Vagina (tissue), 2 donors: Measurements from ENCODE around the gene ASTL. TPM values are rescaled to one million over a fixed set of nuclear protein-coding genes. Genes with fewer than 3 reads are reported as not detected.

Source experiments
- DNase-seq, 2 donors: peaks; one replicate each; pipeline ENCODE4 v3.0.0-alpha.2; 2017; ENCODE audit errors: extremely low spot score in 2 of 2
- H3K27ac ChIP-seq: fragments of 200-600 bp; sonication (generic); one replicate; pipeline ENCODE4 v1.5.1; 2019
- H3K27me3 ChIP-seq: fragments of 200-600 bp; sonication (generic); one replicate; pipeline ENCODE4 v1.5.1; 2019
- H3K36me3 ChIP-seq, 2 donors: fragments of 200-600 bp; sonication (generic); one replicate each; pipeline ENCODE4 v1.5.1; 2017 to 2019
- H3K4me1 ChIP-seq: fragments of 200-600 bp; sonication (generic); one replicate; pipeline ENCODE4 v1.5.1; 2019
- H3K4me3 ChIP-seq, 2 donors: fragments of 200-600 bp; sonication (generic); 1 replicate in 1 of 2; 2 replicates in 1 of 2; pipeline ENCODE4 v1.5.1; 2016 to 2019
- H3K9me3 ChIP-seq: fragments of 200-600 bp; sonication (generic); one replicate; pipeline ENCODE4 v1.5.1; 2019
- POLR2A ChIP-seq, 2 donors: fragments of 450-650 bp; IDR thresholded peaks; one replicate each; pipeline ENCODE4 v1.6.1; 2017; ENCODE audit warnings: antibody characterized with exemption in 2 of 2, mild to moderate bottlenecking in 2 of 2, moderate library complexity in 2 of 2
- POLR2AphosphoS5 ChIP-seq, 2 donors: sonication (generic); formaldehyde crosslinking; IDR thresholded peaks; one replicate each; pipeline ENCODE4 v1.9.0; 2017; ENCODE audit warnings: antibody characterized with exemption in 2 of 2, mild to moderate bottlenecking in 2 of 2, low read depth in 1 of 2; ENCODE audit not compliant: insufficient read depth in 1 of 2
- intact Hi-C: fragments of 100-400 bp; cut with DNase I; formaldehyde crosslinking; loops from one replicate; pipeline ENCODE4 v1.15.1; 2023
- total RNA-seq: library from RNA; depleted of rRNA; stranded (reverse); fragments of >200 nt; gene quantifications from one replicate; pipeline ENCODE4 v1.2.3, GENCODE V29; 2016
- TF ChIP-seq, protein P1 (sequence below), 3 experiments: fragments of 450-650 bp in 2 of 3; fragments of 200-600 bp in 1 of 3; sonication (generic) in 1 of 3; IDR thresholded peaks; one replicate each; pipeline ENCODE4 v1.5.1; 2017 to 2019; ENCODE audit warnings: antibody characterized with exemption in 3 of 3, mild to moderate bottlenecking in 2 of 3, moderate library complexity in 2 of 3

ASTL gene
- total RNA-seq, 1 donor from 2014 or later, result not detected

DNA sequence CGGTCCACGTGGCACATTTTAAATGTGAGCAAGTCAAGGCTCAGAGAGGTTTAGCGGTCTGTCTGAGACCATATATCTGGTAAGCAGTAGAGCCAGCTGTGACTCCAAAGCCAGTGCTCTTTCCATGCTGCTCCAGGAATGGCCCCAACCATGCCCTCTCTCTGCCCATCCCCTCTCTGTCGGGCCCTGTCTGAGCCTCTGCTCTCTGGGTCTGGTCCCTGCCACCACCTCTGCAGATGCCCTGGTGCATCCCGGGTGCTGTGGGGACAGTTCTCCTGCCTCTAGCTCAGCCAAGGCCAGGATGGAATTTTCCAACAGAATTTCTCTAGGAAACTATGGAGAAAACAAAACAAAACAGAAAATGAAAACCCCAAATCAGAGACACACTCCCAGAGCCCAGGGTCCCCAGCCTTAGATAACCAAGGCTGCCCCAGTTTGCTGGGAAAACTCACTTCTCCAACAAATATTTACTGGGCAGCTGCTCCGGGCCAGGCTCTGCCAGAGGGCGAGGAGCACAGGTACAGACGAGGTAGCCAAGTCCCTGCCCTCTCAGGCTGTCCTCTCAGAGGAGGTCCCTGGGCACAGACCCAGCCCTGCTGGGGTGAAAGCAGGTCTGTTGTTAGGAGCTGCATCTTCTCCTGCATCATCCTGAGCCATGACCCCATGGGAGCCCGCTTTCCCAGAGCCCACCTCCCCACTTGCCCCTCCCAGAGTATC is 31.2 kb downstream of the ASTL start:
- TF ChIP-seq POLR2AphosphoS5 (IDR thresholded peaks at IDR 0.05; ENCODE audit: insufficient read depth in 1 of 2, low read depth in 1 of 2) (no peak), POLR2A (IDR thresholded peaks at IDR 0.05) (no peak)
- TF ChIP-seq, protein P1, sequence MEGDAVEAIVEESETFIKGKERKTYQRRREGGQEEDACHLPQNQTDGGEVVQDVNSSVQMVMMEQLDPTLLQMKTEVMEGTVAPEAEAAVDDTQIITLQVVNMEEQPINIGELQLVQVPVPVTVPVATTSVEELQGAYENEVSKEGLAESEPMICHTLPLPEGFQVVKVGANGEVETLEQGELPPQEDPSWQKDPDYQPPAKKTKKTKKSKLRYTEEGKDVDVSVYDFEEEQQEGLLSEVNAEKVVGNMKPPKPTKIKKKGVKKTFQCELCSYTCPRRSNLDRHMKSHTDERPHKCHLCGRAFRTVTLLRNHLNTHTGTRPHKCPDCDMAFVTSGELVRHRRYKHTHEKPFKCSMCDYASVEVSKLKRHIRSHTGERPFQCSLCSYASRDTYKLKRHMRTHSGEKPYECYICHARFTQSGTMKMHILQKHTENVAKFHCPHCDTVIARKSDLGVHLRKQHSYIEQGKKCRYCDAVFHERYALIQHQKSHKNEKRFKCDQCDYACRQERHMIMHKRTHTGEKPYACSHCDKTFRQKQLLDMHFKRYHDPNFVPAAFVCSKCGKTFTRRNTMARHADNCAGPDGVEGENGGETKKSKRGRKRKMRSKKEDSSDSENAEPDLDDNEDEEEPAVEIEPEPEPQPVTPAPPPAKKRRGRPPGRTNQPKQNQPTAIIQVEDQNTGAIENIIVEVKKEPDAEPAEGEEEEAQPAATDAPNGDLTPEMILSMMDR (IDR thresholded peaks at IDR 0.05), result no peak
- peaks cover 9% of the 10 kb centered on the region for H3K4me1 ChIP-seq
- no peaks in the 10 kb centered on the region for H3K36me3 ChIP-seq
- H3K27me3 ChIP-seq, result no peaks in the 10 kb centered on the region
- H3K27ac ChIP-seq, result no peak overlapping the region
- H3K9me3 ChIP-seq, result peaks cover 8% of the 10 kb centered on the region
- H3K4me3 ChIP-seq, result no peak overlapping the region
- DNase-seq, result no peak
- intact Hi-C loops, result no loop called here

DNA sequence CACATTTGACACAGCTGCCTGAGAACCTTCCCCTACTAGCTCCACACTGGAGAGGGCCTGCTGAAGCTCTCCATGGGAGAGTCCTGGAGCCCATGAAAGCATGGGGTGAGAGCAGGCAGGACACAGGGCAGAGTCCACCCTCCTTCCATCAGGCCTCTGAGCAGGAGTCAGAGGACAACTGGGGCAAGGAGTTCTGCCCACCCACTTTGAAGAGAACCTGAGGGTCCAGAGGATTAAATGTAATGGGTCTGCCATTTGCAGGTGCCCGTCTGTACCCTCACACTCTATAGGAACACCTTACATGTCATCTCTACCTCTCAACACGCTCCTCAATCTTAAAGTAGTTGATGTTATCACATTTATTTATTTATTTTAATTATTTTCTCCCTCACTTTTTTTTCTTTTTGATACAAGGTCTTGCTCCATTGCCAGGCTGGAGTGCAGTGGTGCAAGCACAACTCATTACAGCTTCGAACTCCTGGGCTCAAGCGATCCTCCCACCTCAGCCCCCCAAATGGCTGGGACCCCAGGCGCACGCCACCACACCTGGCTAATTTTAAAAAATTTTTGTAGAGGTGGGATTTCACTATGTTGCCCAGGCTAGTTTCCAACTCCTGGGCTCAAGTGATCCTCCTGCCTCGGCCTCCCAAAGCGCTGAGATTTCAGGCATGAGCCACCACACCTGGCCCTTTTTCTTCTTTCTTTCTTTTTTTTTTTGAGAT is 32.1 kb downstream of the ASTL start:
- Histone ChIP-seq H3K27ac (no peak overlapping the region), H3K36me3 (no peaks in the 10 kb centered on the region), H3K4me1 (peaks cover 9% of the 10 kb centered on the region), H3K4me3 (no peak overlapping the region), H3K27me3 (no peaks in the 10 kb centered on the region), H3K9me3 (peaks cover 8% of the 10 kb centered on the region)
- intact Hi-C loops, result no loop called here
- TF ChIP-seq, protein P1 (IDR thresholded peaks at IDR 0.05), result no peak
- no peak for DNase-seq

DNA sequence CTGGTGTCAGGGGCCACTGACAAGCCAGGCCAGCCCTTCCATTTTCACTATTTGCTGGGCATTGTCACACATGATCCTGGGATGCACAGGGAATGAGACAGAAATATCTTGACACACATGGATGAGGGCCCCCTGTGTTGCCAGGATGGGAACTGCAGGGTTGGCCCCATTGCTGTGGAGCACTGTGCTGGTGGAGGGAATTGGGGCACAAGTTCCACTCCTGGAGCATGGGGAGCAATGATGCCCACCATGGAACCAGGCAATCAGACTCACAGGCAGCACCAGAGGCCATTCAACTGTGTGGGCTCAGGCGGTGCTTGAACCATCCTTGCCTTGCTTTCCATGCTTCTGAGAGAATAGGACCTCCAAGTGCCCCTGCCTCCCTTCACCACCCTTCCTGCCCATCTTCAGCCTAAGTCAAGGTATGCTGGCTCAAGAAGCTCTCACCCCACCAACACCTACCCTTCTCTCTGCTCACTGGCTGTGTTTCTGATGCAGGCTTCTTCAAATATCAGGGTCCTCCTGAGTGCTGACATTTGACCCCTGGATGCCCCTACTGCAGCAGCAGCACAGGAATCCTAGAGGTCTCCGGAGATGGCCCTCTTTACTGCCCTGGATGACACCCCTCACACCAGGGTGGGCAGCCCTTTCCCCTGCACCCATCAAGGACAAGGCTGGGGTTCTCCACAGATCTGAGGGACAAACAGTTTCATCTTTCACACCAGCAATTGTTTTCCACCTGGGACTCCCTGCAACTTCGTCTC is 33.0 kb downstream of the ASTL start:
- intact Hi-C loops, result no loop called here
- H3K4me1 ChIP-seq, result peaks cover 9% of the 10 kb centered on the region

DNA sequence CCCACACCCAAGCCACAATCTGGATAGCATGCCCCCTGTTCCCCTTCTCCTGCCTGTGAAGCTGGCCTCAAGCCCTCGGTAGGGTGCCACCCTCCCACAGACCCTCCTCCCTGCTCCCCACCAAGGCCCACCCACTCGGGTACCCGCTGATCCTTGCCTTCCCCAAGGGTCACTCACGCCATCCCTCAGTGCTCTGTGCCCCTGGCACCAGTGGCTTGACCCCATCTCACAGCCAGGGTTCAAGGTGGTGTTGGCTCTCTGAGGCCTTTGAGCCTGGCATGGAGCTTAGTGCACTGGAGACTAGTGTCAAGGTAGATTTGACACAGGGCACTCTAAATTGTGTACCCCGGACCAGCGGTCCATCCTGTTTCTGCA is 33.8 kb downstream of the ASTL start:
- Histone ChIP-seq H3K36me3 (no peaks in the 10 kb centered on the region), H3K4me3 (no peak overlapping the region), H3K27me3 (no peaks in the 10 kb centered on the region), H3K27ac (no peak overlapping the region), H3K4me1 (peaks cover 9% of the 10 kb centered on the region), H3K9me3 (peaks cover 8% of the 10 kb centered on the region)
- intact Hi-C loops, result no loop called here
- no peak for DNase-seq
- TF ChIP-seq, protein P1 (IDR thresholded peaks at IDR 0.05), result no peak
- TF ChIP-seq POLR2A (IDR thresholded peaks at IDR 0.05) (no peak), POLR2AphosphoS5 (IDR thresholded peaks at IDR 0.05; ENCODE audit: insufficient read depth in 1 of 2, low read depth in 1 of 2) (no peak)

More for the DNA sequence above, 33.0 kb downstream of the ASTL start:
- DNase-seq, result no peak
- H3K27me3 ChIP-seq, result no peaks in the 10 kb centered on the region
- H3K9me3 ChIP-seq, result peaks cover 8% of the 10 kb centered on the region
- TF ChIP-seq, protein P1 (IDR thresholded peaks at IDR 0.05), result no peak
- TF ChIP-seq POLR2AphosphoS5 (IDR thresholded peaks at IDR 0.05; ENCODE audit: insufficient read depth in 1 of 2, low read depth in 1 of 2), result no peak
- no peak for TF ChIP-seq POLR2A (IDR thresholded peaks at IDR 0.05)
- H3K27ac ChIP-seq, result no peak overlapping the region
- no peak overlapping the region for H3K4me3 ChIP-seq
- H3K36me3 ChIP-seq, result no peaks in the 10 kb centered on the region
